Measurements from ENCODE around the gene C18orf32.

- TF ChIP-seq, protein P1, sequence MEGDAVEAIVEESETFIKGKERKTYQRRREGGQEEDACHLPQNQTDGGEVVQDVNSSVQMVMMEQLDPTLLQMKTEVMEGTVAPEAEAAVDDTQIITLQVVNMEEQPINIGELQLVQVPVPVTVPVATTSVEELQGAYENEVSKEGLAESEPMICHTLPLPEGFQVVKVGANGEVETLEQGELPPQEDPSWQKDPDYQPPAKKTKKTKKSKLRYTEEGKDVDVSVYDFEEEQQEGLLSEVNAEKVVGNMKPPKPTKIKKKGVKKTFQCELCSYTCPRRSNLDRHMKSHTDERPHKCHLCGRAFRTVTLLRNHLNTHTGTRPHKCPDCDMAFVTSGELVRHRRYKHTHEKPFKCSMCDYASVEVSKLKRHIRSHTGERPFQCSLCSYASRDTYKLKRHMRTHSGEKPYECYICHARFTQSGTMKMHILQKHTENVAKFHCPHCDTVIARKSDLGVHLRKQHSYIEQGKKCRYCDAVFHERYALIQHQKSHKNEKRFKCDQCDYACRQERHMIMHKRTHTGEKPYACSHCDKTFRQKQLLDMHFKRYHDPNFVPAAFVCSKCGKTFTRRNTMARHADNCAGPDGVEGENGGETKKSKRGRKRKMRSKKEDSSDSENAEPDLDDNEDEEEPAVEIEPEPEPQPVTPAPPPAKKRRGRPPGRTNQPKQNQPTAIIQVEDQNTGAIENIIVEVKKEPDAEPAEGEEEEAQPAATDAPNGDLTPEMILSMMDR (IDR thresholded peaks at IDR 0.05; ENCODE audit: poor library complexity): no peak
- TF ChIP-seq EZH2 (IDR thresholded peaks at IDR 0.05; ENCODE audit: borderline replicate concordance): no peak
- TF ChIP-seq EZH2phosphoT487 (IDR thresholded peaks at IDR 0.05; ENCODE audit: low read depth, severe bottlenecking, unreplicated experiment): no peak
Measured at GRCh38 chr18:49432602-49433001, 54.4 kb downstream of the C18orf32 start.
